T-helper 1 cell treated with Interleukin-12 subunit alpha and Interleukin-12 subunit beta and Interleukin-4 antibody, amounts not matched to agents 30 μg/mL and 1 μg/mL, for 36 hours (primary cell): ENCODE measurements around the gene VPS41.

Source experiments
- H3K27ac Mint-ChIP-seq: one replicate; pipeline ENCODE4 v1.8.0; 2021; ENCODE audit warnings: mild to moderate bottlenecking, mixed read lengths
- H3K27me3 Mint-ChIP-seq: one replicate; pipeline ENCODE4 v1.8.0; 2021; ENCODE audit warnings: low read depth, mixed read lengths
- H3K36me3 Mint-ChIP-seq: one replicate; pipeline ENCODE4 v1.8.0; 2021; ENCODE audit warnings: low read depth, mixed read lengths
- H3K4me1 Mint-ChIP-seq: one replicate; pipeline ENCODE4 v1.8.0; 2021; ENCODE audit warnings: low read depth, mixed read lengths
- H3K4me3 Mint-ChIP-seq: one replicate; pipeline ENCODE4 v1.8.0; 2021; ENCODE audit warnings: mild to moderate bottlenecking, moderate library complexity, mixed read lengths
- H3K9me3 Mint-ChIP-seq: one replicate; pipeline ENCODE4 v1.8.0; 2021; ENCODE audit warnings: mixed read lengths

VPS41 gene

GRCh38 chr7:38731215-38731614, 177.8 kb downstream of the VPS41 start:
- Mint-ChIP-seq H3K36me3 (peaks cover 9% of the 10 kb centered on the region), H3K27me3 (no peaks in the 10 kb centered on the region), H3K4me3 (no peak overlapping the region), H3K4me1 (no peaks in the 10 kb centered on the region), H3K27ac (no peak overlapping the region), H3K9me3 (no peaks in the 10 kb centered on the region)

GRCh38 chr7:38728145-38728544, 180.8 kb downstream of the VPS41 start:
- no peaks in the 10 kb centered on the region for H3K9me3 Mint-ChIP-seq
- H3K4me1 Mint-ChIP-seq, result no peaks in the 10 kb centered on the region
- H3K27ac Mint-ChIP-seq, result no peak overlapping the region
- no peaks in the 10 kb centered on the region for H3K27me3 Mint-ChIP-seq
- no peak overlapping the region for H3K4me3 Mint-ChIP-seq
- H3K36me3 Mint-ChIP-seq, result peaks cover 10% of the 10 kb centered on the region

- Mint-ChIP-seq H3K4me3 (no peak overlapping the region), H3K9me3 (no peaks in the 10 kb centered on the region), H3K27me3 (no peaks in the 10 kb centered on the region), H3K27ac (no peak overlapping the region), H3K36me3 (peaks cover 10% of the 10 kb centered on the region), H3K4me1 (no peaks in the 10 kb centered on the region)
Observed at GRCh38 chr7:38727184-38727940, 181.6 kb downstream of the VPS41 start.

GRCh38 chr7:38723327-38723726, 185.7 kb downstream of the VPS41 start:
- H3K36me3 Mint-ChIP-seq, result peaks cover 8% of the 10 kb centered on the region
- H3K27ac Mint-ChIP-seq, result no peak overlapping the region
- no peak overlapping the region for H3K4me3 Mint-ChIP-seq
- peaks cover 11% of the 10 kb centered on the region for H3K9me3 Mint-ChIP-seq
- H3K4me1 Mint-ChIP-seq, result no peaks in the 10 kb centered on the region
- no peaks in the 10 kb centered on the region for H3K27me3 Mint-ChIP-seq

- Mint-ChIP-seq H3K4me1 (no peaks in the 10 kb centered on the region), H3K36me3 (no peaks in the 10 kb centered on the region), H3K4me3 (no peak overlapping the region), H3K9me3 (peaks cover 14% of the 10 kb centered on the region), H3K27ac (no peak overlapping the region), H3K27me3 (peaks cover 6% of the 10 kb centered on the region)
Observed at GRCh38 chr7:38716397-38716796, 192.6 kb downstream of the VPS41 start.

GRCh38 chr7:38709123-38709522, 199.9 kb downstream of the VPS41 start:
- Mint-ChIP-seq H3K4me1 (no peaks in the 10 kb centered on the region), H3K4me3 (no peak overlapping the region), H3K27me3 (peaks cover 3% of the 10 kb centered on the region), H3K27ac (no peak overlapping the region), H3K9me3 (no peaks in the 10 kb centered on the region), H3K36me3 (no peaks in the 10 kb centered on the region)

GRCh38 chr7:38704751-38705150, 204.2 kb downstream of the VPS41 start:
- H3K27me3 Mint-ChIP-seq, result no peaks in the 10 kb centered on the region
- H3K4me1 Mint-ChIP-seq, result no peaks in the 10 kb centered on the region
- H3K9me3 Mint-ChIP-seq, result no peaks in the 10 kb centered on the region
- no peak overlapping the region for H3K4me3 Mint-ChIP-seq
- H3K36me3 Mint-ChIP-seq, result no peaks in the 10 kb centered on the region
- no peak overlapping the region for H3K27ac Mint-ChIP-seq

GRCh38 chr7:38704041-38704547, 204.9 kb downstream of the VPS41 start:
- Mint-ChIP-seq H3K27ac (no peak overlapping the region), H3K4me1 (no peaks in the 10 kb centered on the region), H3K9me3 (no peaks in the 10 kb centered on the region)

GRCh38 chr7:38703093-38703492, 205.9 kb downstream of the VPS41 start:
- Mint-ChIP-seq H3K36me3 (no peaks in the 10 kb centered on the region), H3K27ac (no peak overlapping the region), H3K4me3 (no peak overlapping the region), H3K4me1 (no peaks in the 10 kb centered on the region), H3K27me3 (no peaks in the 10 kb centered on the region), H3K9me3 (peaks cover 2% of the 10 kb centered on the region)

More at GRCh38 chr7:38704041-38704547, 204.9 kb downstream of the VPS41 start:
- no peaks in the 10 kb centered on the region for H3K27me3 Mint-ChIP-seq
- no peak overlapping the region for H3K4me3 Mint-ChIP-seq
- H3K36me3 Mint-ChIP-seq, result no peaks in the 10 kb centered on the region

- no peak overlapping the region for H3K27ac Mint-ChIP-seq
- no peak overlapping the region for H3K4me3 Mint-ChIP-seq
- no peaks in the 10 kb centered on the region for H3K36me3 Mint-ChIP-seq
- H3K4me1 Mint-ChIP-seq, result no peaks in the 10 kb centered on the region
- H3K27me3 Mint-ChIP-seq, result no peaks in the 10 kb centered on the region
- peaks cover 4% of the 10 kb centered on the region for H3K9me3 Mint-ChIP-seq
Observed at GRCh38 chr7:38702002-38702535, 206.9 kb downstream of the VPS41 start.

- Mint-ChIP-seq H3K27ac (no peak overlapping the region), H3K36me3 (no peaks in the 10 kb centered on the region), H3K9me3 (peaks cover 4% of the 10 kb centered on the region), H3K4me1 (no peaks in the 10 kb centered on the region), H3K27me3 (peaks cover under 1% of the 10 kb centered on the region), H3K4me3 (no peak overlapping the region)
Observed at GRCh38 chr7:38700116-38700515, 208.9 kb downstream of the VPS41 start.

GRCh38 chr7:38699471-38699870, 209.5 kb downstream of the VPS41 start:
- Mint-ChIP-seq H3K27me3 (peaks cover 4% of the 10 kb centered on the region), H3K36me3 (no peaks in the 10 kb centered on the region), H3K4me1 (no peaks in the 10 kb centered on the region), H3K4me3 (no peak overlapping the region), H3K9me3 (peaks cover 4% of the 10 kb centered on the region), H3K27ac (no peak overlapping the region)

GRCh38 chr7:38694326-38694725, 214.7 kb downstream of the VPS41 start:
- no peak overlapping the region for H3K4me3 Mint-ChIP-seq
- H3K27me3 Mint-ChIP-seq, result peaks cover 4% of the 10 kb centered on the region
- H3K36me3 Mint-ChIP-seq, result no peaks in the 10 kb centered on the region
- H3K9me3 Mint-ChIP-seq, result peaks cover 4% of the 10 kb centered on the region
- H3K27ac Mint-ChIP-seq, result no peak overlapping the region
- H3K4me1 Mint-ChIP-seq, result no peaks in the 10 kb centered on the region

- Mint-ChIP-seq H3K9me3 (no peaks in the 10 kb centered on the region), H3K27me3 (no peaks in the 10 kb centered on the region), H3K27ac (no peak overlapping the region), H3K4me1 (no peaks in the 10 kb centered on the region), H3K4me3 (no peak overlapping the region), H3K36me3 (no peaks in the 10 kb centered on the region)
Observed at GRCh38 chr7:38686888-38687287, 222.1 kb downstream of the VPS41 start.

GRCh38 chr7:38685851-38686250, 223.1 kb downstream of the VPS41 start:
- Mint-ChIP-seq H3K4me1 (no peaks in the 10 kb centered on the region), H3K4me3 (no peak overlapping the region), H3K36me3 (no peaks in the 10 kb centered on the region), H3K9me3 (no peaks in the 10 kb centered on the region), H3K27me3 (peaks cover 4% of the 10 kb centered on the region), H3K27ac (no peak overlapping the region)
